ENCODE results near the gene LIN28B.

- TF ChIP-seq, protein P1, sequence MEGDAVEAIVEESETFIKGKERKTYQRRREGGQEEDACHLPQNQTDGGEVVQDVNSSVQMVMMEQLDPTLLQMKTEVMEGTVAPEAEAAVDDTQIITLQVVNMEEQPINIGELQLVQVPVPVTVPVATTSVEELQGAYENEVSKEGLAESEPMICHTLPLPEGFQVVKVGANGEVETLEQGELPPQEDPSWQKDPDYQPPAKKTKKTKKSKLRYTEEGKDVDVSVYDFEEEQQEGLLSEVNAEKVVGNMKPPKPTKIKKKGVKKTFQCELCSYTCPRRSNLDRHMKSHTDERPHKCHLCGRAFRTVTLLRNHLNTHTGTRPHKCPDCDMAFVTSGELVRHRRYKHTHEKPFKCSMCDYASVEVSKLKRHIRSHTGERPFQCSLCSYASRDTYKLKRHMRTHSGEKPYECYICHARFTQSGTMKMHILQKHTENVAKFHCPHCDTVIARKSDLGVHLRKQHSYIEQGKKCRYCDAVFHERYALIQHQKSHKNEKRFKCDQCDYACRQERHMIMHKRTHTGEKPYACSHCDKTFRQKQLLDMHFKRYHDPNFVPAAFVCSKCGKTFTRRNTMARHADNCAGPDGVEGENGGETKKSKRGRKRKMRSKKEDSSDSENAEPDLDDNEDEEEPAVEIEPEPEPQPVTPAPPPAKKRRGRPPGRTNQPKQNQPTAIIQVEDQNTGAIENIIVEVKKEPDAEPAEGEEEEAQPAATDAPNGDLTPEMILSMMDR (IDR thresholded peaks at IDR 0.05; ENCODE audit: insufficient read depth, low read length), result no peak
- TF ChIP-seq POLR2AphosphoS5 (IDR thresholded peaks at IDR 0.05; ENCODE audit: low read depth) (no peak), REST (IDR thresholded peaks at IDR 0.05; ENCODE audit: insufficient replicate concordance, low read depth) (no peak)
Measured at GRCh38 chr6:104940238-104940892, 16.5 kb upstream of the LIN28B start.
